AG20443 (cell line): ENCODE measurements around the gene P2RX2.
A peak's percentile ranks its signal among the peaks of the same experiment; 100 is the strongest.

Experiments
- DNase-seq: peaks from one replicate; pipeline ENCODE4 v3.0.0; 2012; ENCODE audit warnings: low spot score, mixed read lengths

The P2RX2 gene

DNA sequence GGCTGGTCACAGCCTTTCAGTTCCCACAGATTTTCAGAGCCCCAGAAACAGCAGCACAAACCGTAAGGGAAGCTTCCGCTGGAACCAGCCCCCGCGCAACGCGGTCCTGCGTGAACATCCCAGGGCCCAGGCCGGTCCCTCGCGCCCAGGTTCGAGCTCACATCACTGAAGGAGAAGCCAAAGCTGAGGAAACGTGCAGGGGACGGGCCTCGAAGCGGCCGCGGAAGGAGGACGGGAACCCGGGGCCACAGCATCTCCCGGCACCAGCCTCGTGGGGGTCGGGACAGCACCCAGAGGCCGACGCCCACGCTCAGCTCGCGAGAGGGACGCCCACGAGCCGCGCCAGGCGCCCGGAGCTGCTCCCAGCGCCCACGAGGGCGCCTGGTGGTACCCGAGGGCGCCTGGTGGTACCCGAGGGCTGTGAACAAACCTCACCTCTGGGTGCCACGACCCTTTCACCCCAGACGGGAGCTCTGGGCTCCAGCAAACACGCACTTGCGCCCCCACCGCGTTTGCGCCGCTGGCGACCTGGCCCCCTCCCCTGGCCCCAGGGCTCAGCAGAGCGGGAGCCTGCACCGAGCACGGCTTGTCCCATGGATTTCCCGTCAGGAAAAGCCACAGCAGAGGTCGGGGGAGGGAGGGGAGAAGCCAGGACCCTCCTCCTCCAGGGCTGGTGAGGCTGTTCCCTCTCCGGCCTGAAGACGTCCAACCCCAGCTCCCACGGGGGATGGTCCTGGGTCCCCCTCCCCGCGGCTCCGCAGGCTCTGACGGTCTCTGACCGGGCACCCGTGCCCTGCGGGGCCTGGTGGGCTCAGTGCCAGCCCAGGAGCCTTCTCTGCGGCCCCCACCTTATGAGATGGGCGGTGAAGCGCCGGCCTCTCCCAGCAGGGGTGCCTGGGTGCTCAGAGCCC lies 15.1 kb upstream of the P2RX2 start:
- no peak for DNase-seq

DNA sequence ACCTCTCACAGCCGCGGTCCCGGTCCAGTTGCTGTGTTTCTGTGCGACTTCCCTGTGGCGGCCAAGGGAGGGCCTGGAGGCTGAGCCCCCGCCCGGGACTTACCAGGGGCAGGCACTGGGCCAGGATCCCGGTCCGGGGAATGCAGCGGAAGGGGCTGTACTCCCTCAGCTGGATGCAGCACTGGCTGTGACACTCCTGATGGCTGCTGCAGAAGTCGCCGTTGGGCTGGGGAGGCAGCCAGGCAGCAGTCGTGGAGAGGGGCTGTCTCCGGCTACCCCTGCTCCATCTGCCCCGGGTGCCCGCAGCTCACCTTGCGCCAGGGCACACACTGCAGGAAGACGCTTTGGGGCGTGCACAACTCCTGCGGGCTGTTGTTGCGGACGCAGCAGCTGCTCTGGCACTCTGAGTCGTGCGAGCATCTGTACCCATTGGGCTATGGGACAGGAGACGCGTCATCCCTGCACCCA lies 14.4 kb upstream of the P2RX2 start:
- DNase-seq = no peak

DNA sequence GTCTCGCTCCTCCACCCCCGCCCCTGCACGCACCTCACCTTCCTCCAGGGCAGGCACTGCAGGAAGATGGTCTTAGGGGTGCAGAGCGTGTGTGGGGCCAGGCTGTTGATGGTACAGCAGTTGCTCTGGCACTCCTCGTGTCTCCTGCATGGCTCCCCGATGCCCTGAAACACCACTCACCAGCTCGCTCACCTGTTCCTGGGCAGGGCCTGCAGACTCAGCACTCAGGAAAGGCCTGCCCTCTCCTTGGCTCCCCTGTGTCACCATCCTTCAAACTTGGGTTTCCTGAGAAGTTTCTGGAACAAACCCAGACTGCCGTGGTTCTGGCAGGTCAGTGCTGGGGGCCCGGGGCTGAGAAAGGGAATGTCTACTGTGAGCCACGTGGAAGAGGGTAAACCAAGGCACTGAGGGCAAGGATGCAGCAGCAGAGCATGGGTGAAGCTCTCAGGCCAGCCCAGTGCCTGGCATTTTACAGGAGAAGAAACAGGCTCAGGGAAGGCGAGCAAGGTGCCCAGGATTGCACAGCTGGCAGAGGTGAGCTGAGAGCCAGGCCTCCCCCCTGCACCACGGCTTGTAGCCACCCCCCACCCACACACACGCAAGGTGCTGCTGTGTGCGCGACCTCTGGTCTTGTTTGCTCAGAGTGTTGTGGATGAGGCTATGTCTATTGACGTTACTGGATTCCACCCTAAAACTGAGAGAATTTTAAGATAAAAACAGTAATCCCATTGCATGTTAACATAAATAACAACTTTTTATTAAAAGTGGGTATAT lies 13.7 kb upstream of the P2RX2 start:
- no peak for DNase-seq

DNA sequence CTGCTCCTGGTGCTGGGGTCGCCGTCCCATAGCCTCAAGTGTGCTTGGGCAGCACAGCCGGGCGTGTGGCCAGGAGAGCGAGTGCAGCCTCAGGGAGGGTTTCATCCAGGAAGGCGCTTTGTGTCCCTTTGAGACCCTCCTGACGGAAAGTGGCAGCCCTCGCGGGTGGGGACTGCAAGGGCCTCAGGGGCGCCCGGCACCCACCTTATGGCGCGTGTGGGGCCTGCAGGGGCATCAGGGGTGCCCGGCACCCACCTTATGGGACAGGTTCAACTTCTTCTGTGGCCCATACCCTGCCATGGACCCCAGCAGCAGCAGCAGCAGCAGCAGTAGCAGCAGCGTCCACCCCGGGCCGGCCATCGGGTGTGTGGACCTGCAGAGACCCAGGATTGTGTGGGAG lies 12.7 kb upstream of the P2RX2 start:
- no peak for DNase-seq

DNA sequence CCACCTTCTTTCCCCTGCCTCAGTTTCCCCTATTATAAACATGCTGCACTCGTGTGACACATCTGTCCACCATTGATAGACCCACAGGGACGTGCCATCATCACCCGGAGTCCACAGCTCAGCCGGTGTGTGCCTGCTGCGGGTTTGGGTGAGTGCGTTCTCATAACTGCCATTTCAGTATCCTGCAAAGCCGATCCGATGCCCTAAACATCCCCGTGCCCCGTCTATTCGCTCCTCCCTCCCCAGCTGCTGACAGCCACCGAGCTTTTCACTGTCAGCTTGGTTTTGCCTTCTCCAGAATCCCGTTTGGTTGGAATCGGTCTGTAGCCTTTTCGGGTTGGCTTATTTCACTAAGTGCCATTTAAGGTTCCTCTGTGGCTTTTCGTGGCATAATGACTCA lies 12.1 kb upstream of the P2RX2 start:
- DNase-seq = no peak

GRCh38 chr12:132606927-132607326 lies 11.6 kb upstream of the P2RX2 start:
- no peak for DNase-seq

DNA sequence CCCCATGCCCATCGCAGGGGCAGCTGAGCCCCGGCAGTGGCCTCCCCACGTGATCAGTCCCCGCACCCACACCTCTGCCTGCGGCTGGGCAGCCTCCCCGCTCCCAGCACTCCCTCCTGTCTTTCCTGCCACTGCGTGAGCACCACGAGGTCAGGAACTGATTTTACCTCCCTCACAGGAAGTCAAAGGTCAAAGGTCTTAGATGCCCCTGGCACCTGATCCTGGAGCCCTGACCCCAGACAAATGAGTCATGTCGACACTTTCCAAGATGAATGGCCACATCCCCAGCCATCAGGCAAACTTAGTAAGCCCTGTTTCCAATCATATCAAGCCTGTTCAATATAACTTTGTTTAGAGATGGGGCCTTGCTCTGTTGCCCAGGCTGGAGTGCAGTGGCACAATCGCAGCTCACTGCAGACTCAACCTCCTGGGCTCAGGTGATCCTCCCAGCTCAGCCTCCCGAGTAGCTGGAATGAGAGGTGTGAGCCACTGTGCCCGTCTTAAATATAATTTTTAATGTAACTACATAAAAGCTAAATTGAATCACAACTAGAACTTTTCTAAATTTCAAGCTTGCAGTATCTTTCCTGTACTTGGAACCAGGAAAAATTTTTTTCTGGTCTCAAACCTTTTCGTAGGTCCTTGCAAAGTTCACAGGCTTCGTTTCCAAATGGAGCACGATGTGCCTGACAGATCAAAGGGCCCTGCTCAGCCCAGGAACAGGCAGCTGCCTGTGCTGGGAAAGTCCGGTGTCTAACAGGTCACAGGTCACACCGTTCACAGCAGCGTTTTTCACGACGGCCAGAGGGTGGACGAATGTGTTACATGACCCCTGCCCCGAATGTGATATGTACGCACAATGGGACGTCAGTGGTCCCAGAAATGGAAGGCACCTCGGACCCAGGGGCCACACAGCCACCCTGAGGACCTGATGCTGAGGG lies 10.1 kb upstream of the P2RX2 start:
- no peak for DNase-seq

DNA sequence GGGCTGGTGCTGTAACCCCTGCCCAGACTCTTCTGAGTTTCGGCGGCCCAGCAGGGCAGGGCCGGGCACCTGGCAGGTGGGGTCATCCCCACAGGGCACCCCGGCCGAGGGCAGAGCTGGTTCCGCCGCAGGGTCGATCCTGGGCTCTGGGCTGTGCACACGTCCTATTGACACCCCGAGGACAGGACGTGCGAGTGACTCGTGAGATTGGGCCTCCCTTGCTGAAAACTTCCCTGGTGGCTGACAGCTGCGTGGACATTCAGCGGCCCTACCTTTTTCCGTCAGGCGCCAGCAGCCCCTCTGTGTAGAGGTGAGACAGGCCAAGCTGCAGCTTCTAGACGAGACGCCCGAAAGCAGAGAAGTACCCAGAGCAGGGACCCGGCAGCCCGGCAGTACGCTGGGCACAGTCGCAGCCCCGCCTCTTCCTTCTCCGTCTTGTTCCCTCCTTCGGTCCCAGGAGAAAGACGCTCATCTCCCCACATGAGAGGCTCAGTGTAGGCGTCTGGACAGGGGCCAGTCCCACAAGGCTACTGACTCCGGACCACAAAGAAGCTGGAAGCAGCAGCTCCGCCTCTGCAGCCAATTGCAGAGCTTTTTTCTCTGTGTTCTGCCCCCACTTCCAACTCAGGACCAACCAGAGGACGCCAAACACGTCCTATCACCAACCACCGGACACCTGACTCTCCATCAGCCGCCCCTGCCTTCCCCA lies 8.4 kb upstream of the P2RX2 start, which contains the start of gene LRCOL1:
Gene LRCOL1 (minus strand): TSS at position 532 of the 709 bp plus-strand sequence. CDS start 4,331 bp downstream, outside the sequence.
- DNase-seq = peak; percentile 71

GRCh38 chr12:132610866-132611602 lies 7.5 kb upstream of the P2RX2 start:
- no peak for DNase-seq

GRCh38 chr12:132611620-132612019 lies 7.0 kb upstream of the P2RX2 start:
- no peak for DNase-seq

DNA sequence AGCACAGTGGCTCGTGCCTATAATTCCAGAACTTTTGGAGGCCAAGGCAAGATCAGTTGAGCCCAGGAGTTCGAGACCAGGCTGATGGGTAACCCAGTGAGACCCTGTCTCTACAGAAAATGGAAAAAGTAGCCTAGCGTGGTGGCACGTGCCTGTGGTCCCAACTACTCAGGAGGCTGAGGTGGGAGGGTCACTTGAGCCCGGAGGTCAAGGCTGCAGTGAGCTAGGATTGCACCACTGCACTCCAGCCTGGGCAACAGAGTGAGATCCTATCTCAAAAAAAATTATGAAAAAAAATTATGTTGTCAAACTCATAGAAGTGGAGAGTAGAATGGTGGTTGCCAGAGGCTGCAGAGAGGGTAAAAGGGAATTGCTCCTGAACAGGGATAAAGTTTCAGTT lies 4.5 kb upstream of the P2RX2 start:
- no peak for DNase-seq

GRCh38 chr12:132614861-132615578 lies 3.6 kb upstream of the P2RX2 start:
- DNase-seq = peak; percentile 92

- DNase-seq = no peak
Observed at GRCh38 chr12:132615579-132616038, 3.0 kb upstream of the P2RX2 start.

DNA sequence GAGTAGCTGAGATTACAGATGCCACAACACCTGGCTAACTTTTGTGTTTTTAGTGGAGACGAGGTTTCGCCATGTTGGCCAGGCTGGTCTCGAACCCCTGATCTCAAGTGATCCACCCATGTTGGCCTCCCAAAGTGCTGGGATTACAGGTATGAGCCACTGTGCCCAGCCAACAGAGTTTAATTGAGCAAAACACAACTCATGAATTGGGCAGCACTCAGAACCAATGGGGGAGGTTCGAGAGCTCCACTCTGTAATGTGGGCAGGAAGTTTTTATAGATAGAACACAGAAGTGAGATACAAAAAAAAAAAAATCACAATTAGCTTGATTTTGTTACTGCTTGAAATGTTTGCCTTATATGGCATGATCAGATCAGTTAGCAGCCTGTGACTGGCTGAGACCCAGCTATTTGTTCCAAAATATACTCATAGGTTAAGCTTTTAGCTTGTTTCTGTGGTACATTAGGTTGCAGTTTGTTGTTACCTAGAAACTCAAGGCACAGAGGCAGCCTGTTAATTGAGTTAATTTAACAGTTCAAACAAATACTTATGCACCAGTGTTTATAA lies 1.4 kb upstream of the P2RX2 start:
- no peak for DNase-seq

DNA sequence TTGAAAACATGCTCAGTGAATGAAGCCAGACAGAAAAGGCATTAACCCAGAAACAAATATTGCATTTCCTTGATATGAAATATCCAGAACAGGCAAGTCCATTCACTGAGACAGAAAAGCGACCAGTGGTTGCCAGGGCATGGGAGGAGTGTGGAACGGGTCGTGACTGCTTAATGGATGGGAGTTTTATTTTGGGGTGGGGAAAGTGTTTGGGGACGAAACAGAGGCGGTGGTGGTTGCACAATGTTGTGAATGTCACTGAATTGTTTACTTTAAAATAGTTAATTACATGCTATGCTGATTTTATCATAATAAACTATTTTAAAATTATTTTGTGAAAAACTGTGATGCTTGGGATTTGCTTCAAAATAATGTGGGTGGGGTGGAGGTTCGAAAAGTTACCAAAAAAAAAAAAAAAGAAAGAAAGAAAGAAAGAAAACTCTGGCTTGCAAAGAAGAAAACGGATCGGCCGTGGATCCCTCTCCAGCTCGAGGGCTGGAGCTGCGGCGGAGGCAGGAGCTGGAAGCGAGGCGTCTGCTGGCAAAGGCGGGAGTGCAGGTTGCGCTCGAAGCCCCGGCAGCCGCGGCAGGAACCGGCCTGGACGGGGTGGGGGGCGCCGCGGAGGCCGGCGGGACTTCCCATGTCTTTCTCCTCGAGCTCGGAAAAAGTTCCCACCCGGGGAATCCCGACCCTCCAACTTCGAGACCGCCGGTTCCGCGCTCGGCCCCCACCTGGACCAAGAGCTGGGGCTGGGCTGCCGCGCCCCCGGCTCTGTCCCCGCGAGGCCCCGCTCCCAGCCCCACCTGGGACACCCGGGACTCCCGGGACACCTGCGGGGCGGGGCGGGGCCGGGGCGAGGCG lies 524 bp upstream of the P2RX2 start:
- no peak for DNase-seq

DNA sequence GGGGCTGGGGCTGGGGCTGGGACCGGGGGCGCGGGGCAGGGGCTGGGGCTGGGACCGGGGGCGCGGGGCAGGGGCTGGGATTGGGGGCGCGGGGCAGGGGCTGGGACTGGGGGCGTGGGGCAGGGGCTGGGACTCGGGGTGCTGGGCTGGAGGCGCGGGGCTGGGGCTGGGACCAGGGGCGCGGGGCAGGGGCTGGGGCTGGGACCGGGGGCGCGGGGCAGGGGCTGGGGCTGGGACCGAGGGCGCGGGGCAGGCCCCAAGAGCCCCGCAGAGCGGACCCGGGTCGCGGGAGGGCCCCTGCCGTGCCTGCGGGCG lies 452 bp downstream of the P2RX2 start:
- DNase-seq = no peak

DNA sequence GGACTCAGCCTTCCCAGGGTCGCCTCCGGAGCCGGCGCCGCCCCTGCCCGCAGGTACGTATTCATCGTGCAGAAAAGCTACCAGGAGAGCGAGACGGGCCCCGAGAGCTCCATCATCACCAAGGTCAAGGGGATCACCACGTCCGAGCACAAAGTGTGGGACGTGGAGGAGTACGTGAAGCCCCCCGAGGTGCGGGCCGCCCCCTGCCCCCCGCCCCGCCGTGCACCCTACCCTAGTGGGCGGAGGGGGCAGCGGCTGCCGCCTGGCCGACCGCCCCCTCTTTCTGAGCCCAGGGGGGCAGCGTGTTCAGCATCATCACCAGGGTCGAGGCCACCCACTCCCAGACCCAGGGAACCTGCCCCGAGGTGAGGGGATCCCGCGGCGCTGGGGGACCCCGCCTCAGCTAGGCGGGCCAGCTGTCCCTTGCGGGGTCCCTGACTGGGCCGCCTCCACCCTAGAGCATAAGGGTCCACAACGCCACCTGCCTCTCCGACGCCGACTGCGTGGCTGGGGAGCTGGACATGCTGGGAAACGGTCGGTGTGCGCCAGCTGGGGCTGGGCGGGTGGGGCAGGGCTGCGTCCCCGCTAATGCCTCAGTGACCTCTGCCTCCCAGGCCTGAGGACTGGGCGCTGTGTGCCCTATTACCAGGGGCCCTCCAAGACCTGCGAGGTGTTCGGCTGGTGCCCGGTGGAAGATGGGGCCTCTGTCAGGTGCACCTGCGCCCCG lies 973 bp downstream of the P2RX2 start:
- no peak for DNase-seq
